WTC11 (cell line): ENCODE results near the gene AFF2. TPM values are rescaled to one million over a fixed set of nuclear protein-coding genes. Genes with fewer than 3 reads are reported as not detected.

ENCODE experiments used
- ATAC-seq: fragments of 200-7000 bp; cut with Tn5 transposase; 2 replicates; pipeline ENCODE4 v1.10.0; 2021; ENCODE audit warnings: mild to moderate bottlenecking, moderate library complexity
- CTCF ChIA-PET: fragments of 300-600 bp; sonication (Branson Sonifier 250); formaldehyde crosslinking; loops from one replicate; lab custom pipeline; 2021; ENCODE audit warnings: antibody characterized with exemption; lab: Charles Lee
- POLR2A ChIA-PET: fragments of 350-600 bp; sonication (Branson Sonifier 250); formaldehyde crosslinking; loops from one replicate; lab custom pipeline; 2021; ENCODE audit warnings: antibody characterized with exemption; lab: Charles Lee
- DNase-seq: peaks from one replicate; pipeline ENCODE4 v3.0.0; 2021; ENCODE audit warnings: low spot score
- H3K27ac Mint-ChIP-seq: 2 replicates; pipeline ENCODE4 v1.8.0; 2021; ENCODE audit warnings: mixed read lengths
- H3K27me3 Mint-ChIP-seq: 2 replicates; pipeline ENCODE4 v1.8.0; 2021; ENCODE audit warnings: low read depth, mild to moderate bottlenecking, moderate library complexity, mixed read lengths
- H3K36me3 Mint-ChIP-seq: 2 replicates; pipeline ENCODE4 v1.8.0; 2021; ENCODE audit warnings: mixed read lengths
- H3K4me1 Mint-ChIP-seq: 2 replicates; pipeline ENCODE4 v1.8.0; 2022; ENCODE audit warnings: mixed read lengths
- H3K4me3 Mint-ChIP-seq: 2 replicates; pipeline ENCODE4 v1.8.0; 2021; ENCODE audit warnings: mild to moderate bottlenecking, moderate library complexity, mixed read lengths
- H3K9me3 Mint-ChIP-seq: 2 replicates; pipeline ENCODE4 v1.8.0; 2021; ENCODE audit warnings: mixed read lengths
- ATF2 ChIP-seq: sonication (generic); formaldehyde crosslinking; IDR thresholded peaks from 2 replicates; pipeline ENCODE4 v1.8.1; 2022; ENCODE audit warnings: low read depth, missing genetic modification reagents, borderline replicate concordance
- CREM ChIP-seq: sonication (generic); formaldehyde crosslinking; IDR thresholded peaks from 2 replicates; pipeline ENCODE4 v1.8.1; 2022; ENCODE audit warnings: mild to moderate bottlenecking, missing genetic modification reagents, moderate library complexity
- HMGA2 ChIP-seq: fragments of 250-450 bp; sonication (Bioruptor Pico); IDR thresholded peaks from 2 replicates; pipeline ENCODE4 v1.4.0; 2021; ENCODE audit warnings: mild to moderate bottlenecking, moderate library complexity
- NFYB ChIP-seq: sonication (generic); formaldehyde crosslinking; conservative IDR thresholded peaks from 2 replicates; pipeline ENCODE4 v1.8.0; 2022; ENCODE audit warnings: low read depth, missing genetic modification reagents
- NR1H2 ChIP-seq: sonication (generic); formaldehyde crosslinking; IDR thresholded peaks from 2 replicates; pipeline ENCODE4 v1.9.0; 2021; ENCODE audit warnings: mild to moderate bottlenecking, moderate library complexity, missing genetic modification reagents
- RELA ChIP-seq: sonication (generic); formaldehyde crosslinking; IDR thresholded peaks from 2 replicates; pipeline ENCODE4 v1.8.1; 2022; ENCODE audit warnings: missing genetic modification reagents, mild to moderate bottlenecking, borderline replicate concordance
- SP1 ChIP-seq: sonication (generic); formaldehyde crosslinking; conservative IDR thresholded peaks from 2 replicates; pipeline ENCODE4 v1.8.1; 2022; ENCODE audit warnings: missing genetic modification reagents
- USF1 ChIP-seq: sonication (generic); formaldehyde crosslinking; IDR thresholded peaks from 2 replicates; pipeline ENCODE4 v1.8.0; 2022; ENCODE audit warnings: mild to moderate bottlenecking, missing genetic modification reagents
- ZNF219 ChIP-seq: sonication (generic); formaldehyde crosslinking; IDR thresholded peaks from 2 replicates; pipeline ENCODE4 v1.8.0; 2023; ENCODE audit warnings: missing genetic modification reagents, mild to moderate bottlenecking, borderline replicate concordance
- ZNF317 ChIP-seq: sonication (generic); formaldehyde crosslinking; IDR thresholded peaks from 2 replicates; pipeline ENCODE4 v1.8.1; 2023; ENCODE audit warnings: low read depth, mild to moderate bottlenecking, moderate library complexity, missing genetic modification reagents, borderline replicate concordance
- ZNF416 ChIP-seq: fragments of 250-450 bp; sonication (Bioruptor Pico); IDR thresholded peaks from 2 replicates; pipeline ENCODE4 v1.9.0; 2021; ENCODE audit warnings: mild to moderate bottlenecking, inconsistent platforms
- ZNF512 ChIP-seq: sonication (generic); formaldehyde crosslinking; IDR thresholded peaks from 2 replicates; pipeline ENCODE4 v1.8.1; 2022; ENCODE audit warnings: missing genetic modification reagents, borderline replicate concordance
- ZSCAN18 ChIP-seq: fragments of 250-450 bp; sonication (Bioruptor Pico); IDR thresholded peaks from 2 replicates; pipeline ENCODE4 v2.1.2; 2022; ENCODE audit warnings: mild to moderate bottlenecking, moderate library complexity
- total RNA-seq: library from RNA; stranded (reverse); gene quantifications from 3 replicates; pipeline ENCODE4 v1.2.3, GENCODE V29; 2021
- TF ChIP-seq, protein P1 (sequence below): sonication (generic); formaldehyde crosslinking; conservative IDR thresholded peaks from 2 replicates; pipeline ENCODE4 v1.8.1; 2023; ENCODE audit warnings: mild to moderate bottlenecking, low read depth, missing genetic modification reagents, moderate library complexity
- TF ChIP-seq, protein P2 (sequence below): sonication (generic); formaldehyde crosslinking; conservative IDR thresholded peaks from 2 replicates; pipeline ENCODE4 v1.8.1; 2022; ENCODE audit warnings: mild to moderate bottlenecking, missing genetic modification reagents
- TF ChIP-seq, protein P3 (sequence below): sonication (generic); formaldehyde crosslinking; IDR thresholded peaks from 2 replicates; pipeline ENCODE4 v1.8.0; 2023; ENCODE audit warnings: missing genetic modification reagents

The AFF2 gene
- total RNA-seq, 1 experiment from 2014 or later = 7.6 TPM

DNA sequence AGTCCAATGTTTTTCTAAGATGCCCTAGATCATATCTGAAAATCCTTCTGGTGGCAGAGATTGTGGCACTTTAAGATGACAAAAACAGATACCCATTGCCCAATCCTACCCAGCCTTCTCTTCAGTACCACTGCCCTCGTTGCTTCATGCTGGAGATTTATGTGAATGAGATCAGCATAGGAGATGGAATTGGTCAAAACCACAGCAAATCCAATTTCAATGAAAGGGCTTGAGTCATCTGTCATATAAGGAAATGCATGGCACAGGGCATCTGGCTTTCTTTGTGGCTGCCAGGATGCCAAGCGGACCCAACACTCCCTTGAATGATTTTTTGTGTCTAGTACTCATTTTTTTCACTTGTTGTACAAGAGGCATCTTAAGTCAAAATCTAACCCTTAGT, 16.8 kb downstream of the AFF2 start (continued):
- no peak for TF ChIP-seq USF1
- no peak for TF ChIP-seq ZNF219 (CRISPR knock-in tag)
- TF ChIP-seq ATF2 (CRISPR knock-in tag) = no peak
- no peak for TF ChIP-seq NR1H2 (CRISPR knock-in tag)
- no peak for TF ChIP-seq ZSCAN18 (CRISPR knock-in tag)
- TF ChIP-seq, protein P1, sequence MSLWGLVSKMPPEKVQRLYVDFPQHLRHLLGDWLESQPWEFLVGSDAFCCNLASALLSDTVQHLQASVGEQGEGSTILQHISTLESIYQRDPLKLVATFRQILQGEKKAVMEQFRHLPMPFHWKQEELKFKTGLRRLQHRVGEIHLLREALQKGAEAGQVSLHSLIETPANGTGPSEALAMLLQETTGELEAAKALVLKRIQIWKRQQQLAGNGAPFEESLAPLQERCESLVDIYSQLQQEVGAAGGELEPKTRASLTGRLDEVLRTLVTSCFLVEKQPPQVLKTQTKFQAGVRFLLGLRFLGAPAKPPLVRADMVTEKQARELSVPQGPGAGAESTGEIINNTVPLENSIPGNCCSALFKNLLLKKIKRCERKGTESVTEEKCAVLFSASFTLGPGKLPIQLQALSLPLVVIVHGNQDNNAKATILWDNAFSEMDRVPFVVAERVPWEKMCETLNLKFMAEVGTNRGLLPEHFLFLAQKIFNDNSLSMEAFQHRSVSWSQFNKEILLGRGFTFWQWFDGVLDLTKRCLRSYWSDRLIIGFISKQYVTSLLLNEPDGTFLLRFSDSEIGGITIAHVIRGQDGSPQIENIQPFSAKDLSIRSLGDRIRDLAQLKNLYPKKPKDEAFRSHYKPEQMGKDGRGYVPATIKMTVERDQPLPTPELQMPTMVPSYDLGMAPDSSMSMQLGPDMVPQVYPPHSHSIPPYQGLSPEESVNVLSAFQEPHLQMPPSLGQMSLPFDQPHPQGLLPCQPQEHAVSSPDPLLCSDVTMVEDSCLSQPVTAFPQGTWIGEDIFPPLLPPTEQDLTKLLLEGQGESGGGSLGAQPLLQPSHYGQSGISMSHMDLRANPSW = no peak
- TF ChIP-seq, protein P2, sequence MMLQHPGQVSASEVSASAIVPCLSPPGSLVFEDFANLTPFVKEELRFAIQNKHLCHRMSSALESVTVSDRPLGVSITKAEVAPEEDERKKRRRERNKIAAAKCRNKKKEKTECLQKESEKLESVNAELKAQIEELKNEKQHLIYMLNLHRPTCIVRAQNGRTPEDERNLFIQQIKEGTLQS = no peak
- no peak for TF ChIP-seq ZNF512 (CRISPR knock-in tag)
- TF ChIP-seq, protein P3, sequence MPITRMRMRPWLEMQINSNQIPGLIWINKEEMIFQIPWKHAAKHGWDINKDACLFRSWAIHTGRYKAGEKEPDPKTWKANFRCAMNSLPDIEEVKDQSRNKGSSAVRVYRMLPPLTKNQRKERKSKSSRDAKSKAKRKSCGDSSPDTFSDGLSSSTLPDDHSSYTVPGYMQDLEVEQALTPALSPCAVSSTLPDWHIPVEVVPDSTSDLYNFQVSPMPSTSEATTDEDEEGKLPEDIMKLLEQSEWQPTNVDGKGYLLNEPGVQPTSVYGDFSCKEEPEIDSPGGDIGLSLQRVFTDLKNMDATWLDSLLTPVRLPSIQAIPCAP = no peak

GRCh38 chrX:148522006-148522405, 21.6 kb downstream of the AFF2 start:
- H3K36me3 Mint-ChIP-seq = no peaks in the 10 kb centered on the region
- ATAC-seq = no peak
- no peak overlapping the region for H3K27ac Mint-ChIP-seq
- H3K27me3 Mint-ChIP-seq = no peaks in the 10 kb centered on the region
- no peak for DNase-seq
- CTCF ChIA-PET = no interaction called here
- H3K4me1 Mint-ChIP-seq = peaks cover 28% of the 10 kb centered on the region
- no peak overlapping the region for H3K4me3 Mint-ChIP-seq
- POLR2A ChIA-PET = no interaction called here
- no peak for TF ChIP-seq SP1
- TF ChIP-seq ZNF416 (CRISPR knock-in tag) = no peak
- TF ChIP-seq NFYB (CRISPR knock-in tag) = no peak
- TF ChIP-seq RELA = no peak
- TF ChIP-seq ZNF317 (CRISPR knock-in tag) = no peak
- no peak for TF ChIP-seq CREM (CRISPR knock-in tag)
- no peak for TF ChIP-seq HMGA2
- no peaks in the 10 kb centered on the region for H3K9me3 Mint-ChIP-seq
